Stimulated activated naive CD4-positive, alpha-beta T cell (primary cell): ENCODE measurements around the gene NHSL1.

ENCODE experiments used
- DNase-seq, 6 experiments: peaks; one replicate each; lab custom pipeline; 2025; lab: John Stamatoyannopoulos, UW

The NHSL1 gene, protein sequence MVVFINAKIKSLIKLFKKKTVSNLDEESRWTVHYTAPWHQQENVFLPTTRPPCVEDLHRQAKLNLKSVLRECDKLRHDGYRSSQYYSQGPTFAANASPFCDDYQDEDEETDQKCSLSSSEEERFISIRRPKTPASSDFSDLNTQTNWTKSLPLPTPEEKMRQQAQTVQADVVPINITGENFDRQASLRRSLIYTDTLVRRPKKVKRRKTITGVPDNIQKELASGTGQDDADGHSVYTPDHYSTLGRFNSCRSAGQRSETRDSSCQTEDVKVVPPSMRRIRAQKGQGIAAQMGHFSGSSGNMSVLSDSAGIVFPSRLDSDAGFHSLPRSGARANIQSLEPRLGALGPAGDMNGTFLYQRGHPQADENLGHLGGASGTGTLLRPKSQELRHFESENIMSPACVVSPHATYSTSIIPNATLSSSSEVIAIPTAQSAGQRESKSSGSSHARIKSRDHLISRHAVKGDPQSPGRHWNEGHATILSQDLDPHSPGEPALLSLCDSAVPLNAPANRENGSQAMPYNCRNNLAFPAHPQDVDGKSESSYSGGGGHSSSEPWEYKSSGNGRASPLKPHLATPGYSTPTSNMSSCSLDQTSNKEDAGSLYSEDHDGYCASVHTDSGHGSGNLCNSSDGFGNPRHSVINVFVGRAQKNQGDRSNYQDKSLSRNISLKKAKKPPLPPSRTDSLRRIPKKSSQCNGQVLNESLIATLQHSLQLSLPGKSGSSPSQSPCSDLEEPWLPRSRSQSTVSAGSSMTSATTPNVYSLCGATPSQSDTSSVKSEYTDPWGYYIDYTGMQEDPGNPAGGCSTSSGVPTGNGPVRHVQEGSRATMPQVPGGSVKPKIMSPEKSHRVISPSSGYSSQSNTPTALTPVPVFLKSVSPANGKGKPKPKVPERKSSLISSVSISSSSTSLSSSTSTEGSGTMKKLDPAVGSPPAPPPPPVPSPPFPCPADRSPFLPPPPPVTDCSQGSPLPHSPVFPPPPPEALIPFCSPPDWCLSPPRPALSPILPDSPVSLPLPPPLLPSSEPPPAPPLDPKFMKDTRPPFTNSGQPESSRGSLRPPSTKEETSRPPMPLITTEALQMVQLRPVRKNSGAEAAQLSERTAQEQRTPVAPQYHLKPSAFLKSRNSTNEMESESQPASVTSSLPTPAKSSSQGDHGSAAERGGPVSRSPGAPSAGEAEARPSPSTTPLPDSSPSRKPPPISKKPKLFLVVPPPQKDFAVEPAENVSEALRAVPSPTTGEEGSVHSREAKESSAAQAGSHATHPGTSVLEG (N-terminal part only)

DNA sequence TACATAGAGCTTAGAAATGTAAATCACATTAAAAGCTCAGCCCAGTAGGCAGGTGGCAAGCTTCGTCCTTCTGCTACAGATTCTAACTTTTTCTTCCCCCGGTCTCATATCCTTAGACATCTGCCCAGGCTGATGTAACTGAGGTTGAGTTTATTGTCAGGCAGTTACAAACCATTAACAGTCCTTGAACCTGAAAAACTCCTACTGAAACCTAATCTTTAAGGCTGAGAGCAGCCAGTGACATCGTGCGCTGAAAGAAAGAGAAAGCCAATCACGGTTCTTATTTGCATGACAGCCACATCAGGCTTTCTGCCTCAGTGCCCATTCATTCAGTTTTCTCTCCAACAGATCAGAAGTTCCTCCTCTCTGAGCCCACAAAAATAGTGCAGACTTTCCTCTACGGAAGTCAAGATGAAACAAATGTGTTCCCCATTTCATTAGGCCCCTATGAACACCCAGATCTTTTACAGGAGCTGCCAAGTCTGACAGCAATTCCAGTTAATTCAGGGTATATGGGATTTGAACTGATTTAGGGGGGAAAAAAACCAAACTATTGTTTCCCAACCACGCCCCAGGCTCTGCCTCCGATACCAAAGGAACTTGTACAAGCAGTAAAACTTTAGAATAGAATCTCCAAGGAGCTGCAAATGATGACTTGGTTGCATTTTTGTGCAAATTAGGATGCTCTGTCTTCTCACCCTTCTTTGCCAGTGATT lies at the start of gene NHSL1:
NHSL1 (minus strand) TSS at position 192 of the 716 bp plus-strand sequence. CDS start 204 bp downstream, outside the sequence.
- no peak for DNase-seq

DNA sequence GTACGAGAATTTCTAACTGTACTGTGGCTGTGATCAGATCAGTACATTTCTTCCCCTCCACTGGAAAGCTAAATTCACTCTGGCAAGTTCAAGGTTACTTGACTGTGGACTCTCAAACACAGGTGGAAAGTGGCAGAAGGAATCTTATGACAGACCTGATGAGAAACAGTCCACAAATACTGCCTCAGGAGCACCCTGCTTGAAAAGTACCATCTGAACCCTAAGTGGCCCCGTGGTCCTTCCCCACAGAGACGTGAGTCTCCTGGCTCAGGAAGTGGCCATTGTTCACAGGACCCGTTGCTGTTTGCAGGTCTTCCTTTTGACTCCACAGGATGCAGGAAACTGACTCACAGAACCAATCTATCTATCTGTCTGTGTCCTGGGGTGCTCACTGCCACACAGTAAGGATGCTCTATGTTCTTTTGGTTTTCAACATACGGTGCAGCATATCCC lies 47.5 kb upstream of the NHSL1 start:
- DNase-seq, result no peak

DNA sequence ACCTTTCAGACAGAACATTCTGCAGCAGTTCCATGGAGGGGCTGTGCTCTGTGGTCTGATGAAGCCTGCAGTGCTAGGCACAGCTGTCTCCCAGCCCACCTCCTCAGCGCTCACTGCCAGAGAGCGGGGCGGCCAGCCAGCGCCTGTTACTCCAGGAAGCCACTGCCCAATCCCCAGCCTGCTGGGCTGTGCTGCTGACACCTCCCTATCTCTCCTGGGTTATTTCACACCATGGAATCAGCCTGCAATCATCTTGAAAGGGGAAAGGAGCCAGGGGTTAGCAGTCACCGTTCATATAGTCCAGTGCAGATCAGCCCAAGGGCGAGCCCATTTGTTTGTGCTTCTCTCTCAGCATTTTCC lies 46.3 kb upstream of the NHSL1 start:
- no peak for DNase-seq

DNA sequence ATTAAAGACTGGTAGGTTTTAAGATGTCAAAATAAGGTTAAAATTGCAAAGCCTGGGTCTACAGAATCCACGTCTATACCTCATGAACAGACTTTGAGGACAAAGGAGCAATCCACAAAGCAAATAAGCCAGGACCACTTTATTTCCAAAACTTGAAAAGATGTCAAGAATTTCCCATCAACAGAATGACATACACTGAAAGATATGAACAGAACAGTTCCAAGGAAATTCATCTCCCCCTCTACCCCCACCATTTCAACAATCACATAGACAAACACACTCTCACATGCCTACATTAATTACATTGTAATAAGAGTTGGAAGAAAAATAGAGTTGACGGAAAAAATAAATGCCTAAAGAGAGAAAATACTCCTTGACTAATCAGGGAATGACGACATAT lies 45.2 kb upstream of the NHSL1 start:
- DNase-seq, result no peak

DNA sequence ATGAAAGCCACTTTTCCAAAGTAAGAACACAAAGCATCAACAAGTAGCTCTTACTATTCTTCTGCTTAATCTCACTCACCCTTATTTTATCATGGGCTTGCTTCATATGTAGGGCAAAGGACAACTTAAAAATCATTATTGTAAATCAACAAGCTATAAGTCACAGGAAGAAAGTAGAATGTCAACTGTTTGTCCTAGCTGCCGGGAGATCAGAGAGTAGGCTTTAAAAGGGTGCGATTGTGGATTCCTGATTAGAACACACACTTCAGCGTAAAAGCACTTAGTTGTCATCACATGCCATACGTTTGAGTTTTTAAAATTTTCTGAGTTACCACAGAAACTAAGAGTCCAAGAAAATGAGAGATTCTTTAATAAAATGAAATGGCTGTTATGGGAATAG lies 44.4 kb upstream of the NHSL1 start:
- no peak for DNase-seq

DNA sequence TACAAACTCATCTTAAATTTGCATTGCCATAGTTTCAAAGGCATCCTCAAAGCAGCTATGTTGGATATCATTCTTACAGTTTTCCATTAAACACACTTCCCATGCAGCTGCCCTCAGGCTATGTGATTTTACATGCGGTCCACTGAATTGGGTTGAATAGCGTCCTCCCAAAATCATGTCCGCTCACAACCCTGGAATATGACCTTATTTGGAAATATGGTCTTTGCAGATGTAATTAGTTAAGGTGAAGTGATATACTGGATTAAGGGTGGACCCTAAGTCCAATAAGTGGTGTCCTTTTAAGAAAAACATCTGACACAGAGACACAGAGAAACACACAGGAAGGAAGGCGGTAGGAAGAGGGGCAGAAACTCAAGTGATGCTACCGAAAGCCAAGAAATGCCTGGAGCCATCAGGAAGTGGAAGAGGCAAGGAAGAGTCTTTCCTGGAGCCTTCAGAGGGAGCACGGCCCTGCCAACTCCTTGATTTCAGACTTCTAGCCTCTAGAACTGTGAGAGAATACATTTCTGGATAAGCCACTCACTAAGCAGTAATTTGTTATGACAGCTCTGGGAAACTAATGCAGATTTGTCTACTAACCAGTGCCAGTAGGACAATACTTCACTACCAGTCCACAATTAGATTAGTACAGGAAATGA lies 42.7 kb upstream of the NHSL1 start:
- no peak for DNase-seq

DNA sequence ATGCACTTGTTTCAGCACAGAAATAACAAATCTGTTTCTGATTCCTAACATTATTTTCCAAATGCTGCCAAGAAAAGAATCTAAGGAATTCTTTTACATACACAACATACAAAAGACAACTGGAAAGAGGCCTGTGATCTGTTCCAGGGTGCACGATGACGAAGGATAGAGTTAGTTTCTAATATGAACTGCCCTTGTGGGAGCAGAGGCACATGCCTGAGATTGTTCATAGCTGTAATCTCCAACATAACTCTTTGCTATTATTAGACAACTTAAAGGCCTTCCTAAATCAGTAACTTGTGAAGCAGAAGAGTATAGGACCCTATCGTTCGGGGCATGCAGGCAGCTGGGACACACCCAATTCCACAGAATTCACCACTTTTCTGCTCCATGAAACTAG lies 41.2 kb upstream of the NHSL1 start:
- DNase-seq, result no peak

DNA sequence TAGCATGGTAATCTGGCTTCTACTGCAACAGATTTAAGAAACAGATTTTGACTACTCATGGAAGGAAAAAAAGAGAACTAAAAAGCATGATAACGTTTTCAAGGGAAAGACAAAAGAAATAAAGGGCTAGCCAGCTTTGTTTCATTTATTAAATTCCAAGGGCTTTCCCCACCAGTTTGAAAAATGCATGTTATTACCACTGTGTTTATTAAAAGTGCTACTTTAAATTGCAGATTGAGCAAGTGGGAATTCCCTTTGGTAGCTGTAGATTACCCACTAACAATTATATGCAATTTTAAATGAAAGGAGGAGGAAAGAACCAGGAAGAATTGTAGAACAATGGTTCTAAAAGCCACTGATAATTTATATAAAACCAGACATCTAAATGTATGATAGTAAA lies 40.6 kb upstream of the NHSL1 start:
- no peak for DNase-seq

DNA sequence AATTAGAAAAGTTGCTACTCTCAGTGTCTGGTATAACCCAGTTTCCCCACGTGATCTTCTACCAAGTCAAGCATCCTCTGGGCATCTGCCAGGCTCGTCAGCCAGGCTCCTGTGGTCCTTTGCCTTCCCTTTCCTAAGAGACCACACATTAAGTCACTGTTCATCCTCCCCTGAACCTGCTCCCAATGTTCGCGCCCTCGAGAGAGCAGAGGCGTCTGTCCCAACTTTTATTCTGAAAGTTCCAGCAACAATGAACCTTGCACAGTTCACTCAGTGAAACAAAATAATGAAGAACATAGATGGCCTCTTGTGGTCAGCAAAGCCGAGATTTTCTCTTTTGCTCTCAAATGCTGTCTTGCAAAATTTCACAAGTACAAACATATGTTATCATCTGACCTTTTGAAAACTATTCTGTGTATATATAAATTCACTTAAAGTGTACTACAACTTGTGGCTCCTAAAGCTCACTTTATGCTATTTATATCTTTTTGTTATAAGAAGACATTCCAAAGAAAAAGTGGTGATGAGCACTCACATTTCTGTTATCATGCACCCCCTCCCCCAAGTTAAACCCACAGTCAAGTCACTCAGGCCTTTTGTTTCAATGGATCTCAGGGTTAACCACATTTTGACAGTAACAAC lies 39.2 kb upstream of the NHSL1 start:
- DNase-seq, result no peak

DNA sequence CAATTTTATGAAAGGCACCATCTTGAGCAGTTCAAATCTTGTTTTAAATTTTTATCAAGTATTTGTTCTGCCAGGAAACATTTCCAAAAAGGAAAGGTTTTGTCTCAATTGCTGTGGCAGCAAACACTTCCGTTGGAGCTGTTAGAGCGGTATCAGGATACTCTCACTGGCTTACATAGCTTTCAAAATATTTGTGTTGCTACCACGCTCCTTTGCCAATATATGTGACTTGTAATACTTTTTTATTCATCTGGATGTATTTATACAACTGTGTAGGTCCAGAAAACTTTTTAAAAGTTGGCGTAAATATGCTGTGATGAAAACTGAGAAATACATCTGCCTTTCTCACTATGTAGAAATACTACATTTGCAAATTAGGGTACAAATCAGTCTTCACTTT lies 37.8 kb upstream of the NHSL1 start:
- no peak for DNase-seq

DNA sequence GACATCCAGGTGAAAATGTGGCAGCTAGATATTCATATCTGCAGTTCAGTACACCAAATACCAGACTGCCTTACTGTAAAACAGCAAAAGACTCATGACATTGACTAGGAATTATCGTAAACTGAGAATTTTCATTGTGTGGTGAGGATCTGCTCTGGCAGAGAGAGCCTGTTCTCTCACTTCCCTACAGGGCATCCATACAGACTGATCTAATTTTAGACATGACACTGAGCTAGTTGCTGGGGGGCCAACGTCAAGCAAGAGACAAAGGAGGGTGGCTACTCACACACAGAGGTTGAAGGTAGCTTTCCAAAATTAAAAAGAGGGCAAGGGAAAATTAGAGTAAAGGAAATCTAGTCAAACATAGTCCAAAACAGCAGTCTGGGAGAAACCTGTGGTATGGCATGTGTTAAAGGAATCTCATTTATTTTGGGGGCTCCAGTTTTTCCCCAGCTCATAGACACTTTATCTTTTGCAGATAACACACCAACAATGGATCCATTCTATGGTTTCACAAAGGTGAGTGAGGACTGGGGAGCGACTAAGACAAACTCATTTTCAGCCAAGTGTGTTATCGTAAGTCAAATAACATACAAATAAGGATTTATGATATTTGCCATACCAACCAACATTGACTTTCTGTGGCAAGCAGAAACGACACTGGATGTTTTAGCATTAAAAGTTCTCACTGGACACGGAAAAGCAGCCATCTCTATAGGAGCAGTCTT lies 36.6 kb upstream of the NHSL1 start:
- DNase-seq, result no peak

DNA sequence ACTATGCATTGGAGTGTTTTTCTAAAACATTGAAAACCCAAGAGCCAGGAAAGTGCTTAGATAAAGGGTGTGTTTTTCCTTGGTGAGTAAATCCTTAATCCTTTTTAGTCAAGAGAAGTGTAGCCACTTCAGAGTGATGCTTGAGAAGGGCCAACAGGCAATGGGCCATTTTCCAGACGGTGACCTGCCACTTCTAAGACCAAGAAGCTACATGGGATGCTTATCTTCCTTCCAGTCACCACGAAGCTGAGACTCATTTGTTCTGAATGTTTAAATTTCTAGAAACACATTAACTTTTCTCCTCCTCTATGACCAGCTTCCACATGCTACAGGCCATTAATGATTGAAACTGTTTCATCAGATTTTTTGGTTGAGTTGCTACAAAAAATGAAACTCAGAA lies 34.4 kb upstream of the NHSL1 start:
- no peak for DNase-seq

DNA sequence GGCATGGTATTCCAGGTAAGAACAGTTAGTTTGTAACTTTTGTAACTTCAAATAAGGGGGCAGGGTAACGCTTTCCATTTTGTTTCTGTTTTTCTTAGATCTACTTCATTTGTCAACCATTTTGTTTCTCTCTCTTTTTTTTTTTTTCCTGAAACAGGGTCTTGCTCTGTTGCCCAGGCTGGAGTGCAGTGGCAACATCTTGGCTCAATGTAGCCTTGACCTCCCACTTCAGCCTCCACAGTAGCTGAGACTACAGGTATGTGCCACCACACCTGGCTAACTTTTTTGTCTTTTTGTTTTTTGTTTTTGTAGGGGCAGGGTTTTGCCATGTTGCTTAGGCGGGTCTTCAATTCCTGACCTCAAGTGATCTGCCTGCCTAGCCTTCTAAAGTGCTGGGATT lies 32.1 kb upstream of the NHSL1 start:
- DNase-seq, result no peak

DNA sequence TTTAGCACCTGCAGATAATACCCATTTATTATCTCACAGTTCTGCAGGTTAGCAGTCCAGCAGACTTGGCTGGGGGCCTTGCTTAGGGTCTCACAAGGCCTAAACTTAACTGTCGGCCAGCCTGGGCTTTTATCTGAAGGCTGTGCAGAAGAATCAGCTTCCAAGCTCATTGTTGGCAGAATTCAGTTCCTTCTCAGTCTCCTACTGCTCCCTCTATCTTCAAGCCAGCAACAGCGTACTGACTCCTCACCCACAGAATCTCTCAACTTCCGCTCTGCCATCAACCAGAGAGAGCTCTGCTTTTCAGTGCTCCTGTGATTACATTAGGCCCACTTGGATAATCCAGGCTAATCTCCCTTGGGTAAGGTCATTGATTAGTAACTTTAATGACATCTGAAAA lies 30.2 kb upstream of the NHSL1 start:
- DNase-seq, result no peak

DNA sequence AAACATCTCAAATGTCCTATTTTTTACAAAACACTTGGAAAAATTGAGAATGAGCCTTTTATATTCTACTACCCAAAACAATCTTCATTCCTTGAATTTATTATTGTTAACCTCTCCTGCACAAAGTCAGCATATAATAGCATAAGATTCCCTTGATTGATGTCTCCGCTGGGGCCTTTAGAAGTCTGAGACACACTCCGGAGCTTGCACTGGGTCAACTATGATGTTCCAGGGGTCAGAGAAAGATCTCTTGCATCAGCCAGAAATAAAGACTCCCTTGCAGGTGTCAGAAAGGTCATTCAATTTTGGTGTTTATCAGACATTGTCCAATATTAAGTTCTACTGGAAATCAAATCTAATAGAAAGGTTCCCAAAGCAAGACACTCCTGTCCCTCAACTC lies 29.7 kb upstream of the NHSL1 start:
- DNase-seq, result no peak

DNA sequence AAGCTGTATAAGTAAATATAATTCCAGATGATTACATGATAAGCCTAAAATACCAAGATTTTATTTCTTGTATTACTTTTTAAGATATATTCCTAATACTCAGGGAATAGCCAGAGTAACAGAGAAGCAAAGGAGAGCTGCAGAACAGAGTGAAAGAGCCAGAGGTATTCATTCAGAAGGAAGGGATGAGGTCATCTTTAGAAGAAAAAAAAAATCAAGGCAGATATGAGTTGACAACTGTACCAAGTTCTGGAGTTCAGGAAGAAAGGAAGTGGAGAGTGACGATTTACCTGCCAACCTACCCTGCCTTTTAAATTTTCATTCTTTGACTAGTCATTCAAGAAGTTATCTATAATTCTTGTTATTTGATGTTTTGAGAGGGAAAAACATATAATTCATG lies 28.8 kb upstream of the NHSL1 start:
- DNase-seq, result no peak

DNA sequence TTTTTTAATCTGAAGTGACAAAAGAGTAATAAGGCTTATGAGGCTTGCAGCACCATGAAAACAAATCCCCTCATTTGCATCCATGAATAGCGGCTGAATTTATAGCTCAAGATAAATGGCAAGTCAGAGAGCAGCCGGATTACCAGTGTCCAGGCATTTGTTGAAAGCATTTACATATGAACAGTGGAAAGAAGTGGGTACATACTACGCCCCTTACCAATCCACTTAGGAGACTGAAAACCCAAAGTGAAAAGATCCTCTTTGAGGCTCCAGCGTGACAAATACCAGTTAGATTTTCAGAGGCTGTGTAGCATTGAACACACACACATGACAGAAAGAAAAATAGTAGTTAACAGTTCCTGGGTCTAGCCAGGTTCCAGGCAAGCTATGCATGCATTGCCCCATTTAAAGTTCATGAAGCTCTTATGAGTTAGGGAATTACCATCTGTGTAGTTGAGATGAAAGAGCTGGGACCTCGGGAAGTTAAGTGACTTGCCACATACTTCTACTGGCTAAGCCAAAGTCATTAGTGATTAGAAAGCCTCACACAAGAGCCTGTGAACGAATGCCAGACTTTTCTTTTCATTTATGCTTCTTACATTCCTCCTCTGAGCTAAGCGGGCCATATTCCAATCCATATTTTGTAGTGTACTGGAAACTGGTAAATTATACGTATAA lies 28.3 kb upstream of the NHSL1 start:
- DNase-seq, result no peak

DNA sequence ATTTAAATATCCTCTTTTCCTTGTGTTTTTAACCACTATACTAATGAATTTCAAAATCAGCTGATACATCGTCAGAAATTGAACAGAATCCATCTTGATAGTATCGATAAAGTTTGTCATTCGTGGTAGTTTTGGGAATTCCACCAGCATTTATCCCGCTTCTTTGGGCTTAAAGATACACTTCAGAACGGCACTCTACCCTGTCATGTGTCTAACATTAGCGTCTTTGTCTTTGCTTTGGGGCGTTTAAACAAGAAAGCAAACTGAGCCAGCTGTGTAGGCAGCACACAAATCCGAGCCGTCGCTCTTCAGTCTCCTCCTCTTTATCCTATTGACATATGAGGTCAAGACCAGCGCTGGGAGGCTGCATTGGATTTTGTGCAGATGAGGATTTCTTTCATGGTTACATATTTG lies 27.5 kb upstream of the NHSL1 start:
- no peak for DNase-seq

DNA sequence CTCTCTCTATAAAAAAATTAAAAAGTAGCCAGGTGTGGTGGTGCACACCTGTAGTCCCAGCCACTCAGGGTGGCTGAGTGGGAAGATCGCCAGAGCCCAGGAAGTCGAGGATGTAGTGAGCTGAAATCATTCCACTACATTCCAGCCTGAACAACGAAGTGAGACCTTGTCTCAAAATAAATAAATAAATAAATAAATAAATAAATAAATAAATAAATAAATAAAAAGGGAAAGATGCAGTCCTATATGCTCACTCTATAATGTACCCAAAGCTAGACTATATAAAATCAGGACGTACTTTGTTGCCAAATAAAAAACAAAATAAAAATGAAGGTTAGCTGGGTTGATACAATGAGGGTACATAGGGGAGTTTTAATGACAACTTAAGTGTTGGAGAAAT lies 26.1 kb upstream of the NHSL1 start:
- DNase-seq, result no peak
